T-helper 1 cell (primary cell): ENCODE data around the gene OXTR.
A peak's percentile ranks its signal among the peaks of the same experiment; 100 is the strongest.
"Not testable (repeated sequence)": the region's sequence is repeated elsewhere in the genome, so short reads cannot be mapped to it uniquely, and the experiment has no call there.

Experiments
- DNase-seq, 5 donors: peaks; one replicate each; pipeline ENCODE4 v3.0.0-alpha.2; 2012 to 2020

The OXTR gene

GRCh38 chr3:8739757-8740504 is 29.5 kb downstream of the OXTR start:
- peak in 1 of 5 donors; percentile 7 for DNase-seq

DNA sequence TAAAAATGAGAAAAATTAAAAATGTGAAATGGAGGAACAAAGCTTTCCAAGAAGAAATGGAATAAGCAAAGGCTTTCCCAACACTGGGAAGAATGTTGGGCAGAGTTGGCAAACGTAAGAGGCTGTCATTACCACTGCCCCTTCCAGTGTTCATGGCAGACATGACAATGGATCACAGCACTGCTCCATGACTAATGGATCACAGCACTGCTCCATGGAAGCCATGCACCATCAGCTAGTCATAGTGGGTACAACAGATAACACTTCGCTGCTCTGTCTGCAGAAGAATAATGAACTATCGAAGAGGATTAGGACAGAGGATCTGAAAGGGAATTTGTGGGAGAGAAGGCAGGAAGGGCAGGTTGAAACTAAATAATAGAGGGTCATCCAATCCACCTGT is 30.8 kb downstream of the OXTR start:
- DNase-seq = no peak

- no peak for DNase-seq
Measured at GRCh38 chr3:8737823-8738222, 31.6 kb downstream of the OXTR start.

DNA sequence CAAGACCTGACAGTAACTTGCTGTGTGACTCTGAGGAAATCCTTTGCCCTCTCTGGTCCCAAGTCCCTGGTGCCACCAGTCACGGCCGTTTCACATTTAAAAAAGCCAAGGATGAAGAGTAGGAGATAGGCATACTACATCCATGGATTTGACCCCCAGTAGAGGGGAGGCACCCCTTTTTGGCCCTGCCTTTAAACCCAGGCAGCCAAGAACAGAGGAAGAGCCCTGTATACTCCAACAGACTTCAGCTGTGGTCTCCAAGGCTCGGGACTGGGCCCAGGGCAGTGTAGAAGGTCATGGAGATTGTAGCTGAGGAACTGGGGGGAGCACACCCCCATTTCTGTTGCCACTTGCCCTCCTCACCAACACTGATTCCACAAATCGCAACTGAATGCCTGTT is 32.1 kb downstream of the OXTR start:
- DNase-seq = no peak

- no peak for DNase-seq
Measured at GRCh38 chr3:8736436-8736835, 33.0 kb downstream of the OXTR start.

DNA sequence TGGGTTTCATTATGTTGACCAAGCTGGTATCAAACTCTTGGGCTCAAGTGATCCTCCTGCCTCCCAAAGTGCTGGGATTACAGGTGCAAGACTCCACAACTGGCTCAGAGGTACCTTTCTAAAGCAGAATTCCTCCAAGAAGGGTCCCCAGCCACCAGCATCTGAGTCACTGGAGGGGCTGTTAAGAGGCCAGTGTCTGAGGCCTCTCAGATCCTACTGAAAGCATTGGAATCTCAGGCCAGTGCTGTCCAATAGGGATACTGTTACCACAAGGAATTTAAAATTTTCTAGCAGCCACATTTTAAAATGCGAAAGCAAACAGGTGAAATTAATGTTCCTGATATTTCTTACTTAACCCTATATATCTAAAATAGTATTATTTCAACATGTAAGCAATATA is 34.5 kb downstream of the OXTR start:
- DNase-seq = no peak

GRCh38 chr3:8734137-8734878 is 35.1 kb downstream of the OXTR start:
- no peak for DNase-seq

DNA sequence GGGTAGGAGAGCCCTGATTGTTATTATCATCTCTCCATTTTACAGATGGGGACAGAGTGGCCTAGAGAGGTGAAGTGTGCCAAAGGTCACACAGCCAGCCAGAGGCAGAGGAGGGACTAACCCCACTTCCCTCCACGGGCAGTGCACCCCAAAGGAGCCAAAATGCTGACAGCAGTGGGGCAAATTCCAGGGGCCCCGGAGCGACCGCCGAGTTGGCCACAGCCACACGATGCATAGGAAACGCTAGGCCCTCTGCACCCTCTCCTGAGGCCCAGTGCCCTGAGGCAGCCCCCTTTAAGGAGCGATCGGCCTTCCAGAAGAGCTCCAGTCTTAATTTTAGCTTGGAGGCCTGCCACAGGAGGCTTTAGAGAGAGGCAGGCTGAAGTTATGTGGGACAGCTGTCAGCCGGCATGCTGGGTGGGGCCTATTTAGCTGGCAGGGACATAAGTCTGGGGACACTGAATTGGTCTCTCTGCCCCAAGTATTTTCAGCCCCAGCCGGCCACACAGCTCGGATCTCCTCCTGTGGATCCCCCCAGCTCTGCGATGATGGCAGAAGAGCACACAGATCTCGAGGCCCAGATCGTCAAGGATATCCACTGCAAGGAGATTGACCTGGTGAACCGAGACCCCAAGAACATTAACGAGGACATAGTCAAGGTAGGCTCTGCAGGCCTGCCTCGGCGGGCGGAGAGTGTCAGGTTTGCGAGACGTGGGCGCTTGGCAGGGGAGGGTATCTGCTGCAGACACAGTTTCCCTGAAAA is 35.9 kb downstream of the OXTR start, which contains the start of gene CAV3:
Gene CAV3, plus strand, starts transcription at position 471 of the 763 bp plus-strand sequence. Its CDS starts 75 bp downstream, at position 546.
- no peak for DNase-seq

- DNase-seq = no peak
Measured at GRCh38 chr3:8732413-8732812, 37.0 kb downstream of the OXTR start.

DNA sequence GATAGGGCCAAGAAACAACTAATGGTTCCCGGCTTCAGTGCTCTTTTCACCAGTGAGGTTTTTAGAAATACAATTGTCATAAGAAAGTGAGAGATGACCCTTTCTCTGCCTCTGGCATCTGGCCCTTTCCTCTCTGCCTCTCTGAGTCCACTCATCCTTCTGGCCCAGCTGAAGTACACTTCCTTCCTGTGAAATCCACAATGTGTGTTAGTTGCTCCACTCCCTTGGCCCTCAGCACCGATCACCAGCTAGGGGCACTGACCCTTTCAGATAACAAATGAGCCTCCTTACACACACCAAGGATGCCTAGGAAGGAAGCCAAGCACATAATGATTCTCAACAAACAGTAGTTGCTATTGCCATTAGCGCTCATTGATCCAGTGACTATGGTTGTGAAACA is 38.8 kb downstream of the OXTR start:
- no peak for DNase-seq

DNA sequence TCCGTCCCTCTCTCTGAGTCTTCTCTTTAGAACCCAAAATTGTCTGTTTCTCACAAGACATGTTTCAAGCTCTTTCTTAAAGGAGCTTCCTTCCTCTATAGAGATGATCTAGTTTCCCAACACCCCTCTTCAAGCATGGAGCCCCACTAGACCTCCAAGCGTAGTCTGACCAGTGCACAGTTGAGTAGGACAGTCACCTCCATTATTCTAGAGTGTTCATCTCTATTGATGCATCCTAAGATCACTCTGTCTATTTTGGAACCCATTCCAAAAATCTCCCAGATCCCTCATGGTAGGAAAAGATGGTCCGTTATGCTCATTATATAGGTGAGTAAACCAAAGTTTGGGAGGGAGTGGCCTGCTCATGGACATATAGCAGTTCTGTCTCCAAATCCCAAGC is 39.9 kb downstream of the OXTR start:
- DNase-seq = no peak

DNA sequence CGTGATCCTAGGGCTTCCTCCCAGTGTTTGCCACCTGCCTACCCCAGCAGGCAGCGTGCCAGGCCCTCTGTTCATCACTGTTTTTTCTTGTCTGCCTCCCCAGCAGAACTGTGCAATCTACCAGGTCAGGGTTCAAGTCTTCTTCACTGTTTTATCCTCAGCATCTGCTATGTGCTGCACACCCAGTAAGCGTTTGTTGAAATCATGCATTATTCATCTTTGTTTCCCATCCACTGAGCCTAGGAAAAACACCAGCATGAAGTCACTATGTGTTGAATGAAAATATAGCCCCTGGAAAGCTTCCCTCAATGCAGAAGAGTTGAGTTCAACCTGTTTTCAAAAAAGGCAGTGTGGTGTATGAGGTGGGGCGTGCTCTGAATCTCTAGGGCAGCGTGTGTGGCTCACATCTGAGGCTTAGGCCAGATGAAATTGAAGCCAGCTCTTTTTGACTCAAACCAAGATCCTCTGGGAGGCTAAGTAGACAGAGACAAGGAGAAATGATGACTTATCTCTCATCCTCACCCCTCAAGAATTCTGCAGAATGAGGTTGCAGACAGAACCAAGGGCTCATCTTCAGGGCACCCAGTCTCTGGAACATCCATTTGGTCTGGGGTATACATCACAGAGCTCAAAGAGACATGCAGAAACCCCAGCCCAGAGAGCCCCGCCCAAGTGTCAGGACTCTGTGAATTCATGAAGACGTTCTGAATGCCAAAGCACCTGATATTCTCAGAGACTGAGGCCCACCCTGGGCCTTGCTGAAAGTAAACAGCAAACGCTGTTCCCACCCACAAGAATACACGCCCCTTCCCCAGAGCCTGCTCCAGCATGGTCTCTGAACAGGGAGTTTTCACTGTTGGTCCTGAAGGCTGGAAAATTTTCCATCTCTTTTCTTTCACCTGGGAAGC is 41.6 kb downstream of the OXTR start:
- DNase-seq = no peak

DNA sequence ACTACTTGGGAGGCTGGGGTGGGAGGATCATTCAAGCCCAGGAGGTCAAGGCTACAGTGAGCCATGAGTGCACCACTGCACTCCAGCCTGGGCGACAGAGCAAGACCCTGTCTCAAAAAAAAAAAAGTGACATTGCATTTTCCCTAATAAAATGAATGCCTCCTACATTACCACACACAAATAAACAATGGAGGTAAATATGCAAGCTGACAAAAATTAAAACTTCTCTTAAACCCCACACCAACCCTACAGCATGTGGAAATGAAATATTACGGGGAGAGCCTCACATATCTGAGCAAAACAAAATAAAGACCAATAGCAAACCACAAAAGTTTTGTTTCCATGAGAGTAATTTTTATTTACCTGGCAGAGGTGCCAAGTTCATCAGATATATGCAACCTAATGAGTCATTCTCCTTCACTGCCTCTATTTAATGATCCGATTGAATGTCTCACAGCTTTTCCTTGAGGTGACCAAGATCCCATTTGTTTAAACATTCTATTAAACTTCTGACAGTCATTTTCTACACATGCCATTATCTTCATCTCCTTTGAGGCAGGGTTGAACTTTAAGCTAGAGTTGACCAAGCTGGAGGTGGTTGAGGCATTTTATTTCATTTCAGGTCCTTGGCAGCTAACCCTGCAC is 45.2 kb downstream of the OXTR start:
- DNase-seq = no peak

DNA sequence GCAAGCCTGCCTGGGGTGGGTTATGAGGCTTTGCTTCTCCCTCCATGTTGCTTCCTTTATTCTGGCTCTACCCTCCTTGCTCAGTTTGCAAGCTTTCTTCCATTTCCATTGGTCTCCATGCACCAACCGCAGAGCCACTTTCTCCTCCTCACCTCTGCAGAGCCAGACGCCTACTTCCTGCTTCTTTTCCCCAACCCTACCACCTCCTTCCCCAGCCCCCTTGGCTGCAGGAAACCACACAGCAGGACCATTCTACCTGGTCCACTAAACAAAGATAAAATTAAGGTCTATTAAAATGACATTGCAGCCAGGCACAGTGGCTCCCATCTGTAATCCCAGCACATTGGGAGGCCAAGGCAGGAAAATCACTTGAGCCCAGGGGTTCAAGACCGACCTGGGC is 45.8 kb downstream of the OXTR start:
- no peak for DNase-seq

DNA sequence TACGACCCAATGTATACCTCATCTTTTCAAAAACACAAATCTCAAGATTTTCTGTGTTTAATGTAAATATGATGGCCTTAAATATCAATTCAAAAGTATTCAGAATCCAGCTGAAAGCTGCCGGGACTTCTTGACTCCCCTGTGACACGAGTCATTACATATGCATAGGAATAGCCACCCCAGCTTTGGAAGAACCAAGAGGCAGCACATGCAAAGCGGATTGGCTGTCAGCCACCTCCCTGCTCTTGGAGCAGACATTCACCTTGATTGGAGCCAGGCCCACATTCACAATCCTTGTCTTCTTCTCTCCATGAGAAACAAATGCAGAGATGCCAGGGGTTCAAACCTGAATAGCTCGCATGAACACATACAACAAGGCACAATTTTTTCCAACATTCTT is 46.6 kb downstream of the OXTR start:
- DNase-seq = no peak

- DNase-seq = not testable (repeated sequence)
Measured at GRCh38 chr3:8715757-8716156, 53.7 kb downstream of the OXTR start.

GRCh38 chr3:8713901-8714759 is 55.3 kb downstream of the OXTR start:
- no peak for DNase-seq

DNA sequence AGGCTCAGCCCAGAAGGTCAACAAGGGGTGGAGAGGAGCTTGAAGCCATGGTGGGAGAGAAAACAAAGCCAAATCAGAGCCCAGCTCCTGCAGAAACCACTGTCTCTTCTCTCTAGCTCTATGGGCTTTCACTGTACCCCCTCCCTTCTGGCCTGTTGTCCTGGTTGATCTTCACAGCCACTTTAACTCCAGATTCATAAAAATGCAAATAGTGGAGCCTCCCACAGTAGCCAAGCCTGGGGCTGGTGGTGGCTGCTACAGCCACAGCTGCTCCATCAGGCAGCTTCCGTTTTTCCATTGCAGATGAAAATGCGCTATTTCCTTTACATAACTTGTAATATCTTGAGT is 56.5 kb downstream of the OXTR start:
- no peak for DNase-seq

DNA sequence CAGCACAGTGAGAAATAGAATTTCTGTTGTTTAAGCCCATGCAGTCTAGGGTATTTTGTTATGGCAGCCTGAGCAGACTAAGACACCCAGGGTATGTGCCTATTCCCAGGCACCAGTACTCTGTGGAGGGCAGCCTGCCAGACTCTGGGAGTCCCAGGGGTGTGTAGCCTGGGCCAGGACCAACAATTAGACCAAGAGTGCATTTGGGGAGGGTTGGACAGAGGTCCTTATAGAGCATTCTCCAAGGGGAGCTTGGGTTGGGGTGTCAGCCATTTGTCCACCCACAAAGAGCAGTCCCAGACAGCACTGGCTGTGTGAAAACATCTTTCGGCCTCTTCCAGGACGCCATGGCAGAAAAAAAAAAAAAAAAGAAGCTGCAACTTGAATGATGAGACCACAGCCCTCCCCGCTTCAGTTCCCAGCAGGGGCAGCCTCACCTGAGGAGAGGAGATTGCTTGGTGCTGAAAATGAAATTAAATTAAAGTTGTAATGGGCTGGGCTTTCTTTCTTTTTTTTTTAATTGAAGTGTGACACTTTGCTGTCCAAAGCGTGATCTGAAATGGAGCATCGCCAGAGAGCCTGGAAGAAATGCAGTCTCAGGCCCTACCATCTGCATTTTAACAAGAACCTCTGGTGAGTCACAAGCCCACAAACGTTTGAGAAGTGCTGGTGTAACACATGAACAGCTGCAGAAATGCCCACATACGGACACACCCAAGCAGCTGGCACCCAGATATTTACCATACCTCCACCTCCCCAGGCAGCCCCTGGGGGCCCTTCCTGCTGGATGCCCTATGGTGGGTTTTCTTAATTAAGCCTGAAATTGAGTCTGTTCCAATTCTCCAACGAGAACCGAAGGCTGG is 57.1 kb downstream of the OXTR start:
- DNase-seq = no peak
